Measurements from ENCODE around the gene CAVIN2.

The CAVIN2 gene, protein sequence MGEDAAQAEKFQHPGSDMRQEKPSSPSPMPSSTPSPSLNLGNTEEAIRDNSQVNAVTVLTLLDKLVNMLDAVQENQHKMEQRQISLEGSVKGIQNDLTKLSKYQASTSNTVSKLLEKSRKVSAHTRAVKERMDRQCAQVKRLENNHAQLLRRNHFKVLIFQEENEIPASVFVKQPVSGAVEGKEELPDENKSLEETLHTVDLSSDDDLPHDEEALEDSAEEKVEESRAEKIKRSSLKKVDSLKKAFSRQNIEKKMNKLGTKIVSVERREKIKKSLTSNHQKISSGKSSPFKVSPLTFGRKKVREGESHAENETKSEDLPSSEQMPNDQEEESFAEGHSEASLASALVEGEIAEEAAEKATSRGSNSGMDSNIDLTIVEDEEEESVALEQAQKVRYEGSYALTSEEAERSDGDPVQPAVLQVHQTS

GRCh38 chr2:191846515-191847476 lies at the start of gene CAVIN2:
CAVIN2 (minus strand) TSS chr2:191847088; CDS start chr2:191846925, 163 bp downstream.
- no peak for DNase-seq

DNA sequence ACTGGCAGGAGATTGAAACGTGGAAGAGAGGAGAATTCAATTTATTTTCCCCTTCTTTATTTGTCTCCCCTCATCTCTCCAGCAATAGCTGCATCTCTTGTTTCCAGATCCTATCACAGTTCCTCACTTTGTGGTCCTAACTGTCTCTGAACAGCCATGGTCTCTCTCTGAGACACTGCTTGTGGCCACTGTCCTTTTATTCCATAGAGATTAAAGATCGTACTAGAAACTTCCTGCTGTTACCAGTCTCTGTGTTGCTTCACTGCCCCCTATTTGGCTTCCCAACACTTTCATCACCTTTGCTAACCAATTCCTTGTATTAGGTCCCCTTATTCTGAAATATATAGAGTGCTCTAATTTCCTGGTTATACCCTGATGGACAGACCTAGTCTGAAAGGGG lies 48.9 kb upstream of the CAVIN2 start:
- no peak for DNase-seq

DNA sequence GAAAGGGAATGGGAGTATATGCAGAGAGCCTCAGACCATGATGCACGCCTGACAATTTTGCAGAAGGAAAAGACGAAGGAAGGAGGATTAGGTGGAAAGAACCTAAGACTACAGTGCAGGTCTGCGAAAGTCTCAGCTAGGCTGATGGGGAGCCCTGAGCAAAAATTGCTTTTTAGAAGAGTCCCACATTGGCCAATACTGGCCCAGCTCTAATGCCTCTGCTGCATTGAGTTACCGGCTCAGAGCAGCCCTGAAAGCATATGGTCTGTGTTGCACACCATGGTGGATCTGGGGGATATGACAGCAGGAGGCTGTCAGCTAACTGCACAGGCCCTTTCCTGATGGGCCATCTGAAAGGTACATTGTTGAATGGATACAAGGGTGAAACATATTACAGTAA lies 48.3 kb upstream of the CAVIN2 start:
- DNase-seq, result no peak

- DNase-seq, result no peak
Observed at GRCh38 chr2:191894681-191895147, 47.8 kb upstream of the CAVIN2 start.

DNA sequence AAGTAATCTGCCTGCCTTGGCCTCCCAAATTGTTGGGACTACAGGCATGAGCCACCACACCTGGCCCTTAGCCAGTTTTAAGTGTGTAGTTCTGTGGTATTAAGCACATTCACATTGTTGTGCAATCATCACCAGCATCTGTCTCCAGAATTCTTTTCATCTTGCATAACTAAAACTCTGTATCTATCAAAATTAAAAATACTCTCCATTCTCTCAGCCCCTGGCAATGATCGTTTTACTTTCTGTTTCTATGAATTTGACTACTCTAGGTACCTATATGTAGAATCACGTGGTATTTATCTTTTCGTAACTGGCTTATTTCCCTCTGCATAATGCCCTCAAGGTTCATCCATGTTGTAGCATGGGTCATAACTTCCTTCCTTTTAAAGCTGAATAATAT lies 45.5 kb upstream of the CAVIN2 start:
- no peak for DNase-seq

GRCh38 chr2:191891656-191892055 lies 44.8 kb upstream of the CAVIN2 start:
- no peak for DNase-seq

DNA sequence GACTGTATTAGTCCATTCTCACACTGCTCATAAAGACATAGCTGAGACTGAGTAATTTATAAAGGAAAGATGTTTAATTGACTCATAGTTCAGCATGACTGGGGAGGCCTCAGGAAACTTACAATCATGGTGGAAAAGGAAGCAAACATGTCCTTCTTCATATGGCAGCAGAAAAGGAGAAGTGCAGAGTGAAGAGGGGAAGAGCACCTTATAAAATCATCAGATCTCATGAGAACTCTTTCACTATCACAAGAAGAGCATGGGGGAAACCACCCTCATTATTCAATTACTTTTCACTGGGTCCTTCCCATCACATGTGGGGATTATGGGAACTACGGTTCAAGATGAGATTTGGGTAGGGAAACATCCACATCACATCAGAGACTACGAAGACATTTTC lies 43.0 kb upstream of the CAVIN2 start:
- DNase-seq, result no peak

DNA sequence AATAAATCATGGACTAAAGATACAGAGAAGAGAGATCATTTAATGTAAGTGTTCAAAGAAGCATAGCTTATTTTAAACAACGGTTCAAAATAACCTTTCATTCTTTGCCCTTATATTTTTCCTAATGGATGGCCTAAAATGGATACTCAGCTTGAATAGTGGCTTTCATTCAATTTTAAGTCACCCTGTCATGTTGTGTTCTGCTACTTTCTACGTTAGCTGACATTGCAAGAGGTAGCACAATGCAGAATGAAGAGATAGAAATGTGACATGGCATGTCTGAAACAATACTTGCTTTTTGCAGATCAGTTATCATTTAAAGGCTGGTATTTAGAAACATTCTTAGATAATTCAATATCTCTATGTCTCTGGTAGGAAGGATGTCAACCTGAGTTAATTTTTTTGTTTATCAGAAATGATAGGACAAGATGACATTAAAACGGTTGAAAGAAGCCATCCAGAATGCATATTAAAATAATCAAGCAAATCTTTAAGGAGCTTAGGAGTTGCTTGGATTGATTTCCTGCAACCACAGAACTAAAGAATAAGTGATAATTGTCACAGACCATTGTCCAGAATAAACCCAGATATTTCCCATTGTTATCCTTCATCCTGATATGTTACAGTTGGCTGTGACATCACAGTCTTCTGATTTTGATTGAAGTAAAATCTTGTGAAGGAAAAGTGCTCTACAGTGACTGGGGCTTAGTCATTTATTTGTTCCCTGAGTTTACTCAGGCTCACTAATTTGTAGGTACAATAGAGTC lies 41.7 kb upstream of the CAVIN2 start:
- DNase-seq, result no peak

DNA sequence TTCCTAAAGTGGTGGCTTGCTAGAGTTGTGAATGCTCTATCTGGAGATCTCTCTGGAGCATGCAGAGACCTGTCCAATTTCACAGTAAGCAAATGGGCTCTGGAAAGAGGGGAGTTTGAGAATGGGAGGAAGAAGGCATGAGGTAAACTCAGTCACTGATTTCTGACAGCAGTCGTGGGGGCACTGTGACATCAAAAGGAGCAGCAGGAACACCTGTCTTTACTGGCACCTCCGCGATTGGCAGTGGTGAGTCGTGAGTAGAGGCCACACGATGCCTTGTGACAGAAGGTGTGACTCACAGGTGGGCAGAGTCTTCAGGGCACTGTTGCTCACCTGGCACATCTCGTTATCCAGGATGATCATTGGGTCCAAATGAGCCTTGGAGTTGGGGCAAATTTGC lies 38.8 kb upstream of the CAVIN2 start:
- no peak for DNase-seq

- no peak for DNase-seq
Observed at GRCh38 chr2:191885098-191885497, 38.2 kb upstream of the CAVIN2 start.

DNA sequence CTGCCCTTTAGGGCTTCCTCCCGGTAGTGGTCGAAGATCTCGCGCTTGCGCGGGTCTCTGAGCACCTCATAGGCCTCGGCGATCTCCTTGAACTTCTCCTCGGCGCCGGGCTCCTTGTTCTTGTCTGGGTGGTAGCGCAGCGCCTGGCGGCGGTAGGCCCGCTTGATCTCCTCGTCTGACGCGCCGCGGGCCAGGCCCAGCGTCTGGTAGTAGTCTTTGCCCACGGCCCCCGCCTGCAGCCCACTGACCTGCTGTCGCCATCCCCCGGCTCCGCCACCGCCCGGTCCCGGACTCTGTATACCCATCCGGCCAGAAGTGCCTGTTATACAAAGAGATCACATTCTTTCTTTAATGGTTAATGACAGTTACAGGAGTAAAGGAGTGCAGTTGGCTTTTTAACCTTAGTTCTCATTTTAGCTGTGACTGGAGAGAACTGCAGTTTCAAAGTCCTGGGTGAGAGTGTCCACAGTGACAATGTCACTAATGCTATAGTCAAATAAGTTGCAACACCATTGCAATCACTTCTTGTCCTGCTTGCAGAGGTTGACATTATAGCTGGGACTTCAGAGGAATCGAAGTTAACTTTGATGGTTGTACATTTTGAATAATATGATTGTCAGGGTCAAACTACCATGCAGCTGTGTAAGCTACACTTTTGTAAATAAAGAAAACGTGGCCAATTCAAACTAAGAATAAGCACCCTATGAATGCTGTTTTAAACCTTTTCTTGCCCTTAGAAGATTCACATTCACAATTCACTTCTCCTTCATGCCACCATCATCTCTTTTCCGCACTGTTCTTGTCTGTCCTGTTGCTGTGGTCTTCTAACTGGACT lies 35.3 kb upstream of the CAVIN2 start:
- DNase-seq, result no peak

- DNase-seq, result no peak
Observed at GRCh38 chr2:191878548-191879279, 31.8 kb upstream of the CAVIN2 start.

- no peak for DNase-seq
Observed at GRCh38 chr2:191877875-191878274, 31.0 kb upstream of the CAVIN2 start.

DNA sequence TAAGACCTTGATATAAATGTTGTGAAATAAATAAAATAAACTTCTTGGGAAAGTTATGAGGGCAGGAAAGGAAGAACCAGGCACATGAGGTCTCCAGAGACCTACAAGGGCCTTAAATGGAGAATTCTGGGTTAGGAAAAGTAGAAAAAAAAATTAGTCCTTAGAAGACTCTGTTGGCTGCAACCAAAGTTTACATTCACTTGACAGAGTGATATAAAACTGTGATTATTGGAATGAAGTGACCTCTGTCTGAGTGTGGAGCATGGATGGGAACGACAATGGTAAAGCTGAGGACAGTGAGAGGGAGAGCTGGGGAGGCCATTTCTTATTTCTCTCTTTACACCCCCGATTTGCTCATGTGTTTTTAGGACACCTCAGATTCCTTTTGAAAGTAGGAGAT lies 29.0 kb upstream of the CAVIN2 start:
- no peak for DNase-seq

- no peak for DNase-seq
Observed at GRCh38 chr2:191870744-191871143, 23.9 kb upstream of the CAVIN2 start.

GRCh38 chr2:191869781-191870180 lies 22.9 kb upstream of the CAVIN2 start:
- DNase-seq, result peak; percentile 9

- no peak for DNase-seq
Observed at GRCh38 chr2:191869178-191869577, 22.3 kb upstream of the CAVIN2 start.

GRCh38 chr2:191867507-191867847 lies 20.6 kb upstream of the CAVIN2 start:
- DNase-seq, result no peak

DNA sequence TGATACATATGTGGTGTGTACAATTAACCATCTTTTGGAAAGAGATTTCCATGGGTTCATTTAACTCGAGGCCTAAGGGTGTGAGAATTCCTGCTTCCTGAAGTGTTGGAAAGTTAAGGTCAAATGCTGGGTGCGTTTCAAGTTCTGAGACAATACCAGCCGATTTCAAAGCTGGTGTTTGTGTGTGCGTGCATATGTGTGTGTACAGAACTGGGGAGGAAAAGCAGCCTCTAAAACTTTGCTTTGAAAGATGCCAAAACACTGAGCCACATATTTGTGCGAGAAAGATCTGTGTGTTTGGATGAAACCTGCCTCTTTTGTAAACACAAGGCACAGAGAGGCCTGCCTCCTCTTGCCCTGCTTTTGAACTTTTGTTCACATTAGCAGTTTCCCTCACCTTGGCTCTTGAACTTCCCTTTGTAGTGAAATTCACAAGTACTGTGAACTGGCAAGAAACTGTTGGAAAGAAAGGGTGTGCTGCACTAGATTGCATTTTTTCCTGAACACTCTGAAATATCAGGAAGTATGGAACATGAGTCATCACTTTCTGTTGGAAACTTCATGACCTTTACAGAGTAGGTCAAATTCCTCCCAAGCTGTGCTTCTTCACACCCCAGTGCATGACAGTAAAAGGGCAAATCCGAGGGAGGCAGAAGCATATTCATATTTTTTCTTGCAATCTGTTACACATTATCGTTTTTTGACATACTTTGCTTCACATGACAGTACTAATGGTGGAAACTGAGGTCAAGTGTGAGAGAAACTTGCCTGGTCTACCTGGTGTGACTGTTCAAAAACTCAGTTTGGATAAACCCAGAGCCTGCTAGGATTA lies 20.0 kb upstream of the CAVIN2 start:
- DNase-seq, result no peak

- DNase-seq, result no peak
Observed at GRCh38 chr2:191866195-191866594, 19.3 kb upstream of the CAVIN2 start.

Measured in NCI-H1105 treated with DMSO at 0.1 percent for 48 hours (cell line).